ENCODE data around the gene DLEC1.

GRCh38 chr3:38028621-38029361 lies 10.2 kb upstream of the DLEC1 start:
- TF ChIP-seq CTCF (conservative IDR thresholded peaks at IDR 0.05 in 1 of 2, IDR thresholded peaks at IDR 0.05 in 1 of 2; ENCODE audit: extremely low read depth in 1 of 2, insufficient read depth in 1 of 2, low read depth in 1 of 2, low read length in 2 of 2), result no peak
- no peak for TF ChIP-seq EZH2 (IDR thresholded peaks at IDR 0.05; ENCODE audit: borderline replicate concordance, low read length)

Data from mammary epithelial cell (primary cell).